Prostate gland (tissue), 2 donors: ENCODE data around the gene PLCB2. TPM values are rescaled to one million over a fixed set of nuclear protein-coding genes. Genes with fewer than 3 reads are reported as not detected.

Experiments used
- DNase-seq: peaks from one replicate; pipeline ENCODE4 v3.0.0-alpha.2; 2019; ENCODE audit warnings: low spot score
- H3K27ac ChIP-seq, 2 donors: fragments of 200-600 bp; sonication (generic); 2 replicates each; pipeline ENCODE4 v1.5.1; 2017 to 2019
- H3K27me3 ChIP-seq: fragments of 200-600 bp; sonication (generic); replicated peaks from 2 replicates; pipeline ENCODE4 v1.5.1; 2019; ENCODE audit not compliant: insufficient read depth
- H3K36me3 ChIP-seq, 2 donors: fragments of 200-600 bp; sonication (generic); 1 replicate in 1 of 2; 2 replicates in 1 of 2; pipeline versions ENCODE4 v1.5.1 to v1.8.1; 2017 to 2019
- H3K4me1 ChIP-seq: fragments of 200-600 bp; sonication (generic); replicated peaks from 2 replicates; pipeline ENCODE4 v1.5.1; 2019
- H3K4me3 ChIP-seq, 2 donors: fragments of 200-600 bp; sonication (generic); 2 replicates each; pipeline ENCODE4 v1.5.1; 2017 to 2019
- H3K9me3 ChIP-seq: fragments of 200-600 bp; sonication (generic); 2 replicates; pipeline ENCODE4 v1.5.1; 2017
- CTCF ChIP-seq, 4 experiments: fragments of 200-600 bp in 2 of 4; fragments of 450-650 bp in 2 of 4; sonication (generic) in 2 of 4; IDR thresholded peaks; 1 replicate in 3 of 4; 2 replicates in 1 of 4; pipeline ENCODE4 v1.5.1; 2016 to 2019; ENCODE audit warnings: antibody characterized with exemption in 4 of 4, mild to moderate bottlenecking in 2 of 4, moderate library complexity in 2 of 4
- POLR2A ChIP-seq: fragments of 450-650 bp; IDR thresholded peaks from one replicate; pipeline ENCODE4 v1.6.1; 2016; ENCODE audit warnings: antibody characterized with exemption, mild to moderate bottlenecking
- POLR2AphosphoS5 ChIP-seq: sonication (generic); formaldehyde crosslinking; IDR thresholded peaks from one replicate; pipeline ENCODE4 v1.6.1; 2017; ENCODE audit warnings: antibody characterized with exemption
- WGBS: methylation state at CpG from one replicate; pipeline ENCODE4 v1.1.5; 2018; 5-methylcytosine and 5-hydroxymethylcytosine counted together
- intact Hi-C: fragments of 100-400 bp; cut with DNase I; formaldehyde crosslinking; loops from one replicate; pipeline ENCODE4 v1.14.2; 2022
- total RNA-seq, 2 donors: library from RNA; depleted of rRNA; stranded (reverse); fragments of >200 nt; gene quantifications; one replicate each; pipeline ENCODE4 v1.1.0, GENCODE V29; 2016

PLCB2 gene
- total RNA-seq, 2 donors from 2014 or later, result 1.5 to 13.0 TPM

DNA sequence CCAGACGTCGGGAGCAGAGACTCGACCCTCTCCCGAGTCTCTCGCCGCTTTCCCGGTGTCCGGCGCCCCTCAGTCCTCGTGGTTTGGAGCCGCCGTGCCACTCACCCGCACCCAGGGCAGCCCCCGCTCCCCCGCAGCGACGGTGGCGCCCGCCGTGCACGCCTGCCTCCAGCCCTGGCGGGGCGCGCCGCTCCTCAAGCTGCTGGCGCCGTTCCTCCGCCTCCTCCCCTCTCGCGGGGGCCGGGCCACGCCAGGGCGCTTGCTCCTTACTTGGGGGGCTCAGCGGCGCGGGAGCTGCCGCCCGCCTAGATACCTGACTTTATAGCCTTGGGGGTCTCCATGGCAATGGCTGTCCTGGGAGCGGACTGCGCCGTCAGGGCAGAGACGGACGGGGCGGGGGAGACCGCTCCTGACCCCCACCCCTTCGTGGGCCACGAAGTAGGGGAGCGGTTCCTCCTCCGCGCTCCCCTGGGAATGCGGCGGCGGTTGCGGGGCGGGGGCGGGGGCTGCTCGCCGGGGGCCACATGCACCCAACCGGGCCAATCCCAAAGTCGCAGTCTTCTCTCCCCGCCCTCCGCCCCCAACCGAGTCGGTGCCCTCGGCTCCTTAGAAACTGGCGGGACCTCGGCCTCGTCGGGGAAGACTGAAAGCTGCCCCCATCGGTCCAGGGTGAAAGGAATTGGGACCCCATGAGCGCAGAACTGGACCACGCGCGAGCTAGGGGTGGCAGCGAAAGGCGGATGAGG is 24.7 kb downstream of the PLCB2 start, which contains the start of gene ANKRD63:
Gene ANKRD63 (minus strand): TSS at position 196 of the 746 bp plus-strand sequence. CDS start 478 bp downstream, outside the sequence.
- WGBS, result 2% methylated on average over 61 of the region's 76 CpGs
- no peaks in the 10 kb centered on the region for H3K9me3 ChIP-seq
- H3K27ac ChIP-seq, result no peak within 1 kb of the TSS
- H3K4me3 ChIP-seq, result peak within 1 kb of the TSS; percentile 19 to 25
- intact Hi-C loops, result loop anchor here (10.0 kb wide), 1 partner anchor 82 kb away; no protein-coding TSS in a partner anchor
- TF ChIP-seq CTCF (IDR thresholded peaks at IDR 0.05), result no peak
- no peak for TF ChIP-seq POLR2AphosphoS5
- no peak for TF ChIP-seq POLR2A
- no peaks in the 10 kb centered on the region for H3K36me3 ChIP-seq
- H3K4me1 ChIP-seq, result no peaks in the 10 kb centered on the region
- H3K27me3 ChIP-seq, result peaks cover 12% of the 10 kb centered on the region
- no peak for DNase-seq

DNA sequence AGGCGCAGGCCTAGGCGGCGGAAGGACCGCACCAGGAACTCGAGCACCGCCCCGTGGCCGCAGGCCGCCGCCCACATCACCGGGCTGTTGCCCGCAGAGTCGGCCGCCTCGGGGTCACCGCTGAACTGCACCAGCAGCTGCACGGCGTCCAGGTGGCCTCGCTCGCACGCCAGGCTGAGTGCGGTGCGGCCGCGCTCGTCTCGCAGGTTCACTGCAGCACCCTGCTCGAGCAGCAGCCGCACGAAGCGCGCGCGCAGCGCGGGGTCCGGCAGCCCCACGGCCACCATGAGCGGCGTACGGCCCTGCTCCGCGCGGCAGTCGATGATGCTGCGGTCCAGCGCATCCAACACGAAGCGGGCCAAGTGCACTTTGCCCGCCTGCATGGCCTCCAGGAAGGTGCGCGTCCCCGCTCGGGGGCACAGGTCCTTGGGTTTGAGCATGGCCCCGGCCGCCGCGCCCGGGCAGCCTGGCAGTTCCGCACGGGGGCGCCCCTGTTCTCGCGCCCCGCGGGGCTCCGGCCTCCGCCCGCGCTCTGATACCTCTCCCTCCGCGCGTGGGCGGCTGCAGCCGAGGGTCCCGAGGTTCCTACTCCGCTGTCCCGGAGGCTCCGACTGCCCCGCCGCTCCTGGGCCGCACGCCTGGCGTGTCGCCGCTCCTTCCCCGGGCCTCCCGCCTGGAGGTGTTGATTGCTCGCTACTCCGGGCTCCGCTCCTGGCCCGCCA is 25.4 kb downstream of the PLCB2 start:
- Histone ChIP-seq H3K27me3 (peaks cover 12% of the 10 kb centered on the region), H3K27ac (no peak overlapping the region), H3K36me3 (no peaks in the 10 kb centered on the region), H3K4me1 (no peaks in the 10 kb centered on the region), H3K9me3 (no peaks in the 10 kb centered on the region), H3K4me3 (peak overlapping the region; percentile 19 to 25)
- intact Hi-C loops, result loop anchor here (10.0 kb wide), 1 partner anchor 82 kb away; no protein-coding TSS in a partner anchor
- WGBS, result under 1% methylated on average over 37 of the region's 92 CpGs
- peak in 1 of 4 experiments; percentile 31 for TF ChIP-seq CTCF (IDR thresholded peaks at IDR 0.05)
- no peak for TF ChIP-seq POLR2AphosphoS5
- no peak for DNase-seq

DNA sequence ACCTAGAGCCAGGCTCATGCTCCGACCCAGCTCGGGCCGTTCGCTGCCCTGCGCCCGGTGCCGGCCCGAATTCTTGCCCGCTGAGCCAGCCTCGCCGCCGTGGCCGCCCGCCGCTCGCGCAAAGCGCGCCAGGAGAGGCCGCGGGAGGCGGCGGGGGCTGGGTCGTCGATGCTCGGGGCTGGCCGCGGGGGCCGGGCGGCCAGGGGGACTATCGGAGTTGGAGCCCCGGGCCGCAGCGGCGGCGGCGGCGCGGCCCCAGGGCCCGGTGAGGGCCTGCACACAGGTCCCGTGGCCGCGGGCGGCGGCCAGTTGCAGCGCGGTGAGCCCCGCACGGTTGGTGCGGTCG is 26.0 kb downstream of the PLCB2 start:
- WGBS, result 2% methylated on average over 18 of the region's 51 CpGs
- no peak for DNase-seq
- TF ChIP-seq POLR2AphosphoS5 (no peak), CTCF (IDR thresholded peaks at IDR 0.05) (no peak), POLR2A (no peak)
- H3K36me3 ChIP-seq, result no peaks in the 10 kb centered on the region
- H3K4me1 ChIP-seq, result no peaks in the 10 kb centered on the region
- peak overlapping the region; percentile 19 to 25 for H3K4me3 ChIP-seq
- H3K9me3 ChIP-seq, result no peaks in the 10 kb centered on the region
- H3K27ac ChIP-seq, result no peak overlapping the region
- H3K27me3 ChIP-seq, result peaks cover 12% of the 10 kb centered on the region
- intact Hi-C loops, result loop anchor here (10.0 kb wide), 1 partner anchor 83 kb away; no protein-coding TSS in a partner anchor

DNA sequence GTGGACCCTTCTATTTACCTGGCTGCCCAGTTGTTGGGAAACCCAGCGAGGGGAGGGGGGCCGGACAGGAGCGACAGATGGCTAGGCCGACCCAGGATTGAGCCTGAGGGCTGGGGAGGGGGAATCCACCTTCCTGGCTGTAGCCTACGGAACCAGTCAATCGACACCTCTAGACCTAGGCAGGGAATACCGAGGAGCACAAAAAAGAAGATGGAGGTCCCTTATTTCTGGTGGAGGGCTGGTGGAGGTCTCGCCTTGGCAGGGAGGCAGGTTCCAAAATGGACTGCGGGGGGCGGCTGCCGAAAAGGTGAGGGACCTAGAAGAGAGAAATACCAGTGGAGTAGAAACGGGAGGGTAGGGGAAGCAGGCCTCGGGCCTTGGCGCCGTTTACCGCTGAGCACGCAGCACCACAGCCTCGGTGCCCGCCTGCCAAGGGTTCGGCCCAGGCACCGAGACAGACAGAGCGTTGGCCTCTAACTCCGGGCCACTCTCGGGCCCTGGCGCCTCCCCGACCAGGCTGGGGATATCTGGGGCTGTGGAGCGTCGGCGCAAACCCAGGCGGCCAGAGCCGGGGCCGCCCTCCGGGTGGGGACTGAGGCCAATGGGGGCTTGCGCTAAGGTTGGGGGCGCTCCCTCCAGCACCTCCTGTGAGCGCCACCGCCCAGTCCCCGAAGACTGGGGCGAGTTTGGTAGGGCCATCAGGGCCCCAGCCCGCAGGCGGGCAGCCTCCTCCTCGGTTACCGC is 26.5 kb downstream of the PLCB2 start:
- peaks cover 12% of the 10 kb centered on the region for H3K27me3 ChIP-seq
- no peaks in the 10 kb centered on the region for H3K9me3 ChIP-seq
- TF ChIP-seq POLR2A (no peak), CTCF (IDR thresholded peaks at IDR 0.05) (no peak), POLR2AphosphoS5 (no peak)
- H3K27ac ChIP-seq, result no peak overlapping the region
- intact Hi-C loops, result loop anchor here (10.0 kb wide), 1 partner anchor 84 kb away; no protein-coding TSS in a partner anchor
- 81% methylated on average over 24 of the region's 43 CpGs for WGBS
- no peak overlapping the region for H3K4me3 ChIP-seq
- no peaks in the 10 kb centered on the region for H3K4me1 ChIP-seq
- DNase-seq, result no peak
- H3K36me3 ChIP-seq, result no peaks in the 10 kb centered on the region
